OCI-M1 (cell line): ENCODE measurements around the gene R3HDM4.
A peak's percentile ranks its signal among the peaks of the same experiment; 100 is the strongest.

Experiments used
- DNase-seq: peaks from one replicate; lab custom pipeline; 2025; lab: John Stamatoyannopoulos, UW

R3HDM4 gene

GRCh38 chr19:912181-913079 lies 589 bp downstream of the R3HDM4 start:
- peak; percentile 38 for DNase-seq

GRCh38 chr19:911197-912033 lies 1.6 kb downstream of the R3HDM4 start:
- DNase-seq: peak; percentile 1

GRCh38 chr19:907183-907853 lies 5.7 kb downstream of the R3HDM4 start:
- DNase-seq: peak; percentile 91

- no peak for DNase-seq
These were observed 6.5 kb downstream of the R3HDM4 start for GRCh38 chr19:906480-906879.

GRCh38 chr19:904545-904944 lies 8.5 kb downstream of the R3HDM4 start:
- no peak for DNase-seq

GRCh38 chr19:903266-903797 lies 9.7 kb downstream of the R3HDM4 start:
- no peak for DNase-seq

GRCh38 chr19:902446-903226 lies 10.4 kb downstream of the R3HDM4 start:
- no peak for DNase-seq

- DNase-seq: no peak
These were observed 11.0 kb downstream of the R3HDM4 start for GRCh38 chr19:902093-902370.

- no peak for DNase-seq
These were observed 11.6 kb downstream of the R3HDM4 start for GRCh38 chr19:901216-902092.

GRCh38 chr19:900302-901111 lies 12.5 kb downstream of the R3HDM4 start:
- no peak for DNase-seq

GRCh38 chr19:900043-900301 lies 13.0 kb downstream of the R3HDM4 start:
- DNase-seq: no peak

GRCh38 chr19:899336-900042 lies 13.5 kb downstream of the R3HDM4 start:
- DNase-seq: no peak

- no peak for DNase-seq
These were observed 14.4 kb downstream of the R3HDM4 start for GRCh38 chr19:898663-899062.

GRCh38 chr19:897442-898039 lies 15.5 kb downstream of the R3HDM4 start:
- no peak for DNase-seq

- DNase-seq: no peak
These were observed 16.0 kb downstream of the R3HDM4 start for GRCh38 chr19:896999-897398.

GRCh38 chr19:896434-896833 lies 16.6 kb downstream of the R3HDM4 start:
- DNase-seq: no peak

GRCh38 chr19:892894-893689 lies 19.9 kb downstream of the R3HDM4 start, which contains the start of the genes MED16 and RNU6-9:
Gene MED16, minus strand, starts transcription at chr19:893187. Its CDS starts 2,056 bp downstream, at chr19:891131.
Gene RNU6-9, plus strand, starts transcription at chr19:893484.
- DNase-seq: peak; percentile 88
